Left ventricle myocardium inferior (tissue), 1 donor: ENCODE data around the gene PICALM. TPM values are rescaled to one million over a fixed set of nuclear protein-coding genes. Genes with fewer than 3 reads are reported as not detected.

Experiments used
- DNase-seq: peaks from one replicate; pipeline ENCODE4 v3.0.0-alpha.2; 2020
- H3K27ac ChIP-seq: fragments of 200-600 bp; replicated peaks from 2 replicates; pipeline ENCODE4 v1.8.0; 2021
- H3K27me3 ChIP-seq: fragments of 200-600 bp; 2 replicates; pipeline ENCODE4 v1.8.0; 2021; ENCODE audit warnings: low read depth
- H3K36me3 ChIP-seq: fragments of 200-600 bp; 2 replicates; pipeline ENCODE4 v1.8.0; 2021
- H3K4me1 ChIP-seq: fragments of 200-600 bp; 2 replicates; pipeline ENCODE4 v1.8.0; 2021
- H3K4me3 ChIP-seq: fragments of 200-600 bp; 2 replicates; pipeline ENCODE4 v1.8.0; 2021; ENCODE audit warnings: mild to moderate bottlenecking, moderate library complexity
- H3K9me3 ChIP-seq: fragments of 200-600 bp; replicated peaks from 2 replicates; pipeline ENCODE4 v1.8.0; 2021
- CTCF ChIP-seq: fragments of 200-600 bp; IDR thresholded peaks from 2 replicates; pipeline ENCODE4 v1.8.0; 2021; ENCODE audit warnings: antibody characterized with exemption, mild to moderate bottlenecking, borderline replicate concordance
- intact Hi-C: fragments of 100-400 bp; cut with micrococcal nuclease; formaldehyde crosslinking; loops from one replicate; pipeline ENCODE4 v1.11.0; 2022
- total RNA-seq: library from RNA; stranded (reverse); fragmentation: NEBNext Ultra II Directional; extraction: Animal tissue kit (Norgen Biotek cat#: 25700); gene quantifications from one replicate; pipeline ENCODE4 v1.2.1, GENCODE V29; 2021
- donor health status: DM: no; HTN: yes; CAD: no; lungs with severe emphysema.

The PICALM gene
- total RNA-seq, 1 donor from 2014 or later, result 133 TPM

DNA sequence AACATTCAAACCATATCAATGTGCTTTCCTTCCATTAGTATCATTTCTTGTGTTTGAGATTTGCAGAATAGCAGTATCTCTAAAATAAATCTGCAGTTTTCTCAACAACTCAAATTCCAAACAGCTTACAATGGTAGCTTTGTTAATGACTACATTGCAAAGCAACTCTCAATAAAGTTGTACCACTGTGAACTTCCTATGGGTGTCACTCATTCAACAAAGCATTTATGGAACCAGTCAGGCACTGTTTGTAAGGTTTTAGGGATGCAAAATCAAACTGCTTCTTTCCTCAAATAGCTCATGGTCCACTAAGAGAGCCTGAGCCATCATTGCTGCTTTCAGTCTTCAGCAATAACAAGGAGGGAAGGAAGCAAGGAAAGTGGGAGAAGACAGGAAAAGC lies 122.7 kb downstream of the PICALM start:
- H3K4me1 ChIP-seq, result peaks cover 31% of the 10 kb centered on the region
- H3K9me3 ChIP-seq, result no peaks in the 10 kb centered on the region
- H3K36me3 ChIP-seq, result no peaks in the 10 kb centered on the region
- intact Hi-C loops, result no loop called here
- no peak overlapping the region for H3K4me3 ChIP-seq
- peak overlapping the region; percentile 69 for H3K27ac ChIP-seq
- no peak for TF ChIP-seq CTCF
- no peak for DNase-seq
- H3K27me3 ChIP-seq, result no peaks in the 10 kb centered on the region

DNA sequence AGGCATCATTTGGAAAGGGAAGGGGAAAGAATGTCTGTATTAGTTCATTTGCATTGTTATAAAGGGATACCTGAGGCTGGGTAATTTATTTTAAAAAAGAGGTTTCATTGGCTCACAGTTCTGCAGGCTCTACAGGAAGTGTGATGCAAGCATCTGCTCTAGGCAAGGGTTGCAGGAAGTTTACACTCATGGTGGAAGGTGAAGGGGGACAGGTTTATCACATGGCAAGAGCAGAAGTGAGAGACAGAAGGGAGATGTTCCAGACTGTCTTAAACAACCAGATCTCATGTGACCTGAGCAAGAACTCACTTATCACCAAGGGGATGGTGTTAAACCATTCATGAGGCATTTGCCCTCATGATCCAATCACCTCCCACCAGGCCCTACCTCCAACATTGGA lies 123.1 kb downstream of the PICALM start:
- Histone ChIP-seq H3K9me3 (no peaks in the 10 kb centered on the region), H3K27me3 (no peaks in the 10 kb centered on the region), H3K27ac (no peak overlapping the region), H3K4me3 (no peak overlapping the region), H3K36me3 (no peaks in the 10 kb centered on the region), H3K4me1 (peaks cover 31% of the 10 kb centered on the region)
- no peak for DNase-seq
- intact Hi-C loops, result no loop called here
- TF ChIP-seq CTCF, result no peak

DNA sequence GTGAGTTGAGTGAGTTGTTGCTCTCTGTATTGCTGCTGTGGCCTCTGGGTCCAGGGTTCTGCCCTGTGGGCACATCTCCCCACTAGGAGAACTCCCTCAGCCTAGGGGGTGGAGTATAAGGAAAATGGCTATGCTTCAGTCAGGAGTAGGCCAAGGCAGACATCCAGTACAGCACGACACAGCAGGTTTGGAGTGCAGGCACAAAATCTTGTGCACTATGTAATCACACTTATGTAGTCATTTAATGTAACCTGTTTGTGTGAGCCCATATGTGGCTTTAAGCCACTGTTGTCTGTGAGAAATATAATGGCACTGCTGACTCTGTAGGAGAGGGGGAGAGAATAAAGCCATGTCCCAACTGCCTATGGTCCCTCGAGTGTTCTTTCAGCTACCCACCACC lies 123.6 kb downstream of the PICALM start:
- Histone ChIP-seq H3K27ac (no peak overlapping the region), H3K27me3 (no peaks in the 10 kb centered on the region), H3K4me1 (peaks cover 31% of the 10 kb centered on the region), H3K9me3 (no peaks in the 10 kb centered on the region), H3K36me3 (no peaks in the 10 kb centered on the region), H3K4me3 (no peak overlapping the region)
- DNase-seq, result no peak
- intact Hi-C loops, result no loop called here
- TF ChIP-seq CTCF, result no peak

- DNase-seq, result no peak
- peak; percentile 85 for TF ChIP-seq CTCF
- H3K4me3 ChIP-seq, result no peak overlapping the region
These were observed 127.4 kb downstream of the PICALM start for GRCh38 chr11:85941380-85941973.

GRCh38 chr11:85939099-85940015 lies 129.5 kb downstream of the PICALM start:
- Histone ChIP-seq H3K4me3 (no peak overlapping the region), H3K4me1 (no peaks in the 10 kb centered on the region), H3K9me3 (no peaks in the 10 kb centered on the region), H3K36me3 (no peaks in the 10 kb centered on the region), H3K27ac (no peak overlapping the region), H3K27me3 (peaks cover 7% of the 10 kb centered on the region)
- TF ChIP-seq CTCF, result no peak
- intact Hi-C loops, result loop anchor here (5.0 kb wide), 1 partner anchor 278 kb away; no protein-coding TSS in a partner anchor
- DNase-seq, result no peak

More at GRCh38 chr11:85941380-85941973, 127.4 kb downstream of the PICALM start:
- Histone ChIP-seq H3K27me3 (no peaks in the 10 kb centered on the region), H3K4me1 (peaks cover 9% of the 10 kb centered on the region), H3K36me3 (no peaks in the 10 kb centered on the region), H3K9me3 (no peaks in the 10 kb centered on the region), H3K27ac (no peak overlapping the region)
- intact Hi-C loops, result loop anchor here (5.0 kb wide), 1 partner anchor 276 kb away; no protein-coding TSS in a partner anchor
